ENCODE data around the gene RALGAPA1.

GRCh38 chr14:35758523-35759129, 50.5 kb downstream of the RALGAPA1 start:
- no peak for TF ChIP-seq POLR2AphosphoS5 (IDR thresholded peaks at IDR 0.05; ENCODE audit: low read depth)
- no peak for TF ChIP-seq REST (IDR thresholded peaks at IDR 0.05; ENCODE audit: unreplicated experiment)
- TF ChIP-seq, protein P1, sequence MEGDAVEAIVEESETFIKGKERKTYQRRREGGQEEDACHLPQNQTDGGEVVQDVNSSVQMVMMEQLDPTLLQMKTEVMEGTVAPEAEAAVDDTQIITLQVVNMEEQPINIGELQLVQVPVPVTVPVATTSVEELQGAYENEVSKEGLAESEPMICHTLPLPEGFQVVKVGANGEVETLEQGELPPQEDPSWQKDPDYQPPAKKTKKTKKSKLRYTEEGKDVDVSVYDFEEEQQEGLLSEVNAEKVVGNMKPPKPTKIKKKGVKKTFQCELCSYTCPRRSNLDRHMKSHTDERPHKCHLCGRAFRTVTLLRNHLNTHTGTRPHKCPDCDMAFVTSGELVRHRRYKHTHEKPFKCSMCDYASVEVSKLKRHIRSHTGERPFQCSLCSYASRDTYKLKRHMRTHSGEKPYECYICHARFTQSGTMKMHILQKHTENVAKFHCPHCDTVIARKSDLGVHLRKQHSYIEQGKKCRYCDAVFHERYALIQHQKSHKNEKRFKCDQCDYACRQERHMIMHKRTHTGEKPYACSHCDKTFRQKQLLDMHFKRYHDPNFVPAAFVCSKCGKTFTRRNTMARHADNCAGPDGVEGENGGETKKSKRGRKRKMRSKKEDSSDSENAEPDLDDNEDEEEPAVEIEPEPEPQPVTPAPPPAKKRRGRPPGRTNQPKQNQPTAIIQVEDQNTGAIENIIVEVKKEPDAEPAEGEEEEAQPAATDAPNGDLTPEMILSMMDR (conservative IDR thresholded peaks at IDR 0.05; ENCODE audit: low read depth in 2 of 2) = no peak
- TF ChIP-seq EZH2 (IDR thresholded peaks at IDR 0.05; ENCODE audit: low read depth, unreplicated experiment) = no peak
- no peak for TF ChIP-seq JUNB (IDR thresholded peaks at IDR 0.05; ENCODE audit: unreplicated experiment)
- no peak for TF ChIP-seq NANOG (IDR thresholded peaks at IDR 0.05; ENCODE audit: borderline replicate concordance)
- TF ChIP-seq EZH2phosphoT487 (IDR thresholded peaks at IDR 0.05; ENCODE audit: unreplicated experiment) = no peak
- TF ChIP-seq CREB1 (CRISPR knock-in tag; IDR thresholded peaks at IDR 0.05; ENCODE audit: low read depth) = no peak
- TF ChIP-seq STAT1 (IDR thresholded peaks at IDR 0.05; ENCODE audit: unreplicated experiment) = no peak

Data from GM23338 (cell line).